GM18873 (cell line): ENCODE data around the gene MMS19.
"Not testable (repeated sequence)": the region's sequence is repeated elsewhere in the genome, so short reads cannot be mapped to it uniquely, and the experiment has no call there.

Experiments used
- ATAC-seq: cut with Tn5 transposase; IDR thresholded peaks from one replicate; pipeline ENCODE4 v1.9.1; 2021; ENCODE audit warnings: mild to moderate bottlenecking, moderate library complexity, moderate number of reproducible peaks; ENCODE audit not compliant: unreplicated experiment, low FRiP score

MMS19 gene

GRCh38 chr10:97529685-97530465 lies 31.7 kb upstream of the MMS19 start:
- ATAC-seq: no peak

GRCh38 chr10:97528876-97529275 lies 30.7 kb upstream of the MMS19 start:
- ATAC-seq: not testable (repeated sequence)

GRCh38 chr10:97525683-97526110 lies 27.5 kb upstream of the MMS19 start:
- no peak for ATAC-seq

GRCh38 chr10:97525086-97525485 lies 26.9 kb upstream of the MMS19 start:
- ATAC-seq: no peak

DNA sequence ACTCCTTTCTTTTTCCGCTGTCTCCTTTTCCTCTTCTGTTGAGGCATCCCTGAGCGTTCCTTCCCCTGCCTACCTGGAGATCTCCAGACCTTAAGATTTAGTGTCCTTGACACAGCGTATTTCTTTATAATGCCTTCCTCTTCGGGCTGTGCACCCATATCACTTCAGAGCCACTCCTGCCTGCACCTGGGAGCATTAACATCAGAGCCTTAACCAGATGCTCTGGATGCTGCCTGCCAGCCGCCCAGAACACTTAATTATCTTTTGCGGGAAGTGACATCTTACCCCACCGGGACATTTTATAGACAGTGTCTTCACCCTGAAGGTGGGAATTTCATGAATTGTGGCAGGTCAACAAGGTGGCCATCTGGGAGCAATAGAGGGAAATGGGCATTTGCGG lies 24.7 kb upstream of the MMS19 start:
- no peak for ATAC-seq

GRCh38 chr10:97522071-97522470 lies 23.8 kb upstream of the MMS19 start:
- no peak for ATAC-seq

DNA sequence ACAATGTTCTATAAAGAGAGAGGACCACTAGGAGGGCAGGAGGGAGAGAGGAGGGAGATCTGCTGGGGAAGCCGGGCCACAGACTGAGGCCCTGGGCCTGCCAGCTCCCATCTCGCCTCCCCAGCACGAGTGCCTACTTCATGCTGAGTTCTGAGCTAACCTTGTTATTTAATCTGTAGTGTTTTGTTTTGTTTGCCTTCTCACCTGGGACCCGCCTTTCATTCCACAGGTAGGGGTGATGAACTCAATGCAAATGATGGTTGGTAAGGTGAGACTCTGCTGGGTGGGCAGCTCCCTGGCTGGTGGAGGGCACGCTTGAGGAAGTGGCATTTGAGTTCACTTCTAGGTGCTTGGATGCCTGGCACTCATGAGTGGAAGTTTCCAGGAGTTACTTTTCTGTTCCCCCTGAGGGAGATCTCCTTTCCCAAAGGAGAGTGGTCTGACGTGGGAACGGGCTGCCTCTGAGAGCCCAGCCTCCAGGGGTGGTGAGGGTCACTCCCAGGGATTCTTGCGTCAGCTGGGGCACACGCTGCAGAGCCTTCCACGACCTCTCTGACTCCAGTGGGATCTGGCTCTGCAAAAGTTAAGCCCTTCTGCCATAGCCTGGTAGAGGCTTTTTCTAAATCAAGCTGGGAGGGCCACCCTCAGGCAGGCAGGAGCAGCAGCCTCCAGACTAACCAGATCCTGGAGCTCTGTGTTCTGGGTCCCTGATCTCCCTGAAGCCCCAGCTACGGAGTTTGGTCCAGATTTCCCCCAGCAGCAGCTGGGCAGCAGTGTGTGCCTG lies 22.9 kb upstream of the MMS19 start:
- ATAC-seq: no peak

- no peak for ATAC-seq
These were observed 22.3 kb upstream of the MMS19 start for GRCh38 chr10:97520520-97520919.

DNA sequence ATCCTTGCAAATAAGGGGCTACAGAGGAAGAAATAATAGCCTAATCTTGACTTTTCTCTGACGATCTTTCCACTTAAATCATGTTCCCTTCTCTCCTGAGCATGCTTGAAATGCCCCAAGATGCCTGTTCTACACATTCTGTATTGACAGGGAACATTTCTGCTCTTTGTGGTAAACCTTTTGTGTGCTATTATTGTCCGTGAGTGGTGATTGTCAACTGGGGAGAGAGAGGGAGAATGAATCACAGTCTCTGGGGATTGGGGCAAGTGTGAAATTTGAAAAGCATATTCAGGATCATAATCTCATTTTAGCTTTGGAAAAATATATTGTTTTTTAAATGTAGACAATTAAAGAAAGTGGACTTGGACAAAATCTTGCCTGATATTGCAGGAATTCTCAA lies 21.1 kb upstream of the MMS19 start:
- no peak for ATAC-seq

GRCh38 chr10:97518301-97519043 lies 20.2 kb upstream of the MMS19 start:
- ATAC-seq: no peak

DNA sequence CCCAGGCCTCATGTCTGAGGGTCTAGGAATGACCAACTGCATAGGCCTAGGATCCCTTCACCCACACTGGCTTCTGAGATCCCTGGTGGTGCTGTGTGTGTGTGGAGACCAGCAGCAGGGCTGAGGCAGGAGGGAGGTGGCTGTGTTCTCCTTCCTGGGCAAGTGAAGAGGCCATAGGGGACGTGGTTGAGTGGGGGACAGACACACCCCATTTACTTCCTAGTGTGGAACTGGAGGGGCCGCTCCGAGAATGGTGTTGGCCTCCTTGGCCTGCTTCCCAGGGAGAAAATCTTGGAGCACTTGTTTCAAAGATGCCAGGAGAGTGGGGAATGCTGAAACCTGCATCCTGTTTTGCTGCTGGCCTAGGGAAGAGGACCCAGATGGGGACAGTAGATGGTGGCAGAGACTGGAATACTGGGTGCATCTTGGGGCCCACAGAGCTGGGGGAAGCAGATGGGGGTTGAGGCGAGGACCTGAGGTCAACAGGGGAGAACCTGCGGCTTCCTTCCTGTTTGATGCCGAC lies 19.6 kb upstream of the MMS19 start:
- no peak for ATAC-seq

DNA sequence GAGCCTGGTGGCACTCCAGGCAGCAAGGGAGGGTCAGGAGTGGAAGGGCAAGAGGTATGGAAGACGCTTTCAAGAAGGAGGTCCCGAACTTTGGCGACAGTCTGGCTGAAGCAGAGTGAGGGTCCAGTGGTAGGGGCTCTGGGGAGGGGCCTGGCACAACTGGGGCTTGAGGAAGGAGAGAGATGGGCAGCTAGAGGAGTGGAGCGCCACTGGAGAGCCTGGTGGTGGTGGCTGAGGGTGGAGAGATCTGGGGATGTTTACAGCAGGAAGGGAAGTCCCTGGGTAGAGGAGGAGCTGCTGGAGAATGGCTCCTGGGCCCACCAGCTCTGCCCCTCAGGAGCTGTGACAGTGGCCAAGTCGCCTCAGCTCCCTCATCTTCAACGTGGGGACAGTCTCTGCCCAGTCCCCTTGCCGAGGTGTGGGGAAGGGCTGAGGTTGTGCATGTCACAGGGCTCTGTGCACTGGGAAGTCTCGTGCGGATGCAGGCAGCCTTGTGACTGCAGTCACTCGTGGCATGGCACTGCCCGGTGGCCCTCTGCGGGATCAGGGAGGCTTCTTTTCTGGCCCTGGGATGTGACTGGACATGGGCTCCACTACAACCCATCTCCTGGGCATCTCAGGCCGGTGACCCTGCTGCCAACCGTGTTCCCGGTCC lies 19.0 kb upstream of the MMS19 start:
- ATAC-seq: no peak

- ATAC-seq: no peak
These were observed 17.2 kb upstream of the MMS19 start for GRCh38 chr10:97515271-97515978.

DNA sequence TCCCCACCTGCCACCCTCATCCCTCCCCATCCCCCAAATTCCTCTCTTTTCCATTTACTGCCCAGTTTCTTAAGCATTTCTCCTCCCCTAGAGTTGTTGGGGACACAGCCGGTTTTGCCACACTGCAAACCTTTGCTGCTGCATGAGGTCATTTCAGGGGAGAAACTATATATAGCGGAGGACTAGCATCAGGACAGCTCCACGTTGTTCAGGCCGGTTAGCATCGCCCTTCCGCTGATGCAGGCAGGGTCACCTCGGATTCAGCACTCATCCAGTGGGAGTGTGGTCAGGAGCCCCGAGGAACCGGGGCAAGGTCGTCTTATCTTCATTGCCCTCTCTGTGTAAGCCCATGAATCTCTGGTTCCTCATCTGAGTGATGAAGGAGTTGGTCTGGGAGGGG lies 16.1 kb upstream of the MMS19 start:
- no peak for ATAC-seq

- no peak for ATAC-seq
These were observed 14.8 kb upstream of the MMS19 start for GRCh38 chr10:97512993-97513392.

GRCh38 chr10:97511711-97512440 lies 13.7 kb upstream of the MMS19 start:
- no peak for ATAC-seq

GRCh38 chr10:97510686-97511085 lies 12.5 kb upstream of the MMS19 start:
- ATAC-seq: no peak

- ATAC-seq: no peak
These were observed 11.0 kb upstream of the MMS19 start for GRCh38 chr10:97509120-97509680.

- no peak for ATAC-seq
These were observed 10.1 kb upstream of the MMS19 start for GRCh38 chr10:97508342-97508741.
